Occipital lobe (tissue), 2 donors: ENCODE results near the gene EPB41L1. TPM values are rescaled to one million over a fixed set of nuclear protein-coding genes. Genes with fewer than 3 reads are reported as not detected.

Experiments used
- DNase-seq: peaks from one replicate; lab custom pipeline; 2025; lab: John Stamatoyannopoulos, UW
- total RNA-seq: library from RNA; depleted of rRNA; stranded (reverse); fragments of >200 nt; gene quantifications from one replicate; pipeline ENCODE4 v1.2.3, GENCODE V29; 2014

The EPB41L1 gene
- total RNA-seq, 1 donor from 2014 or later: 82.2 TPM

DNA sequence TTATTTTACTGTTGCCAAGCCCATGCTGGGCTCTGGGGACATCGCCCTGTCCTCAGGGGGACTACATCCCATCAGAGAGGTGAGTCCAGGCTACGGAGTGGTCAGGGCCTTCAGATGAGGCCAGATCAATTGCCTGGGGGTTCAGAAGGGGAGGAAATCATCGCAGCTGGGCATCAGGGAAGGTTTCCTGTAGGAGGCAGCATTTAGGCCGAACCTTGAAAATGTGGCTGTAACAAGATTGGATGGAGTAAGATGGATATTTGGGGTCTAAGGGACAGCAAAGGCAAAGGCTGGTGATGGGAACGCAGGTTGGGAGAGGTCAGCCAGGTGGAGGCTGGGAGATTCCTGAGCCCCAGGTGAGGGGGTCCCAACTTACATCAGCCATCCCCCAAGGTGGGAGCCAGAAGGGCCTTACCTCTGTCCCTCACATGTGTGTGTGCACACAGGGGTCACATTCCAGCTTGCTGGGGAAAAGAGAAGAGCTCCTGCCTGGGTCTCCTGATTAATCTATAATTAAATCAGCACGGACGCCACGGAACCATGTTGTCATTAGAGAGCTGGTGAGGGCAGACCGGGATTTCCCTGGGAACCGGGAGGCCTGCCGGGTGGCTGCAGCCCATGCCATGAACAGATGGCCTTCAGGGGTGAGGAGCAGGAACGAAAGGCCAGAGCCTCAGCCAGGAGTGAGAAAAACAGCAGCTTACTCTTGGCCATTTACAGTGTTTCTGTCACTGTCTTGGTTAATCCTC, 121.1 kb downstream of the EPB41L1 start:
- DNase-seq: no peak

DNA sequence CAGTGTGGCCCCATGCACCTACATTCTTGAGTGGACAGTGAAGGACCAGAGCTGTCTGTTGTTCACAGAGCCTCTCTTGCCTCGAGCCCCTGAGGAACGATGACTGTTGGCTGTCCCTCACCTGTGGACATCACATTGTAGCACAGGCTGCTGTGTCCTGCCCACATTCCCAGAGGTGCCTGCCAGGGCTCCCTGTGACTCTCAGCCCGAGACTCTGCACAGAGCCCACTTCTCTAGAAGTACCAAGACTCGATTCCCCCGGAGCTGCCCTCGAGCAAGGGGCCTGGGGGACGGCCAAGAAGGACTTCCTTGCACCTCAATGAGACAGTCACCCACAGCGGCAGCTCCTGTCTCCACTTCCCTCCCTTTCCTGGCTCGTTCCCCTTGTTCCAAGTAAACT, 123.0 kb downstream of the EPB41L1 start:
- no peak for DNase-seq

DNA sequence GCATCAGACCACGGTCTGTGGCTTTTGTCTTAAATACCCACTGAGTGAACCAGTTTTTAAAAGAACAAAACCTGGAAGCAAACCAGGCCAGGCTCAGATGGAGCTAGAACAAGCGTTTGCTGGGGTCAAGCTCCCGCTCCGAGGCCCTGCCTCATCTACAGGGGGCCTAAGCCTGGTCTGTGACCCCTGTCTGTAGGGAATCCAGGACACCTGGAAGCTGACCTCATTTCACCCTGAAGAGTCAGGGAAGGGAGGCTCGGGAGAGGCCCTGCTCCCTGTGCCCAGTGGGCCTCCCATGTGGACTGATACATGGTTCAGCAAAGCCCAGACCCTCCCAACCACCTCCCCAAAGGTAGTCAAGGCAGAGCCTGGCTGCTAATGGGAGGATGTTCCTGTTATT, 124.8 kb downstream of the EPB41L1 start:
- DNase-seq: no peak

DNA sequence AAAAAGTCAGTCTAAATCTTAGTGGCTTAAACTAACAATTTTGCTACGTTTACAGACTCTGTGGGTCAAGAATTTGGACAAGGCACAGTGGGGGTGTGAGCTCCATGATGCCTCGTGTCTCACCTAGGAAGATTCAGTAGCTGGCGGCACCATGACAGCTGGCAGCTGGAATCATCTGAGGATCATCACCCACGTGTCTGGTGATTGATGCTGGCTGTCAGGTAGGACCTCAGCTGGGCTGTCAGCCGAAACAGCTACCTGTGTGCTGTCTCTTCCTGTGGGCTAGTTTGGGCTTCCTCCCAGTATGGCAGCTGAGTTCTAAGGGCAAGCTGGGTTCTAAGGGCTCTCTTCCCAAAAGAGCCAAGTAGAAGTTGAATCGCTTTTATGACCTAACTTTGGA, 125.2 kb downstream of the EPB41L1 start:
- no peak for DNase-seq

DNA sequence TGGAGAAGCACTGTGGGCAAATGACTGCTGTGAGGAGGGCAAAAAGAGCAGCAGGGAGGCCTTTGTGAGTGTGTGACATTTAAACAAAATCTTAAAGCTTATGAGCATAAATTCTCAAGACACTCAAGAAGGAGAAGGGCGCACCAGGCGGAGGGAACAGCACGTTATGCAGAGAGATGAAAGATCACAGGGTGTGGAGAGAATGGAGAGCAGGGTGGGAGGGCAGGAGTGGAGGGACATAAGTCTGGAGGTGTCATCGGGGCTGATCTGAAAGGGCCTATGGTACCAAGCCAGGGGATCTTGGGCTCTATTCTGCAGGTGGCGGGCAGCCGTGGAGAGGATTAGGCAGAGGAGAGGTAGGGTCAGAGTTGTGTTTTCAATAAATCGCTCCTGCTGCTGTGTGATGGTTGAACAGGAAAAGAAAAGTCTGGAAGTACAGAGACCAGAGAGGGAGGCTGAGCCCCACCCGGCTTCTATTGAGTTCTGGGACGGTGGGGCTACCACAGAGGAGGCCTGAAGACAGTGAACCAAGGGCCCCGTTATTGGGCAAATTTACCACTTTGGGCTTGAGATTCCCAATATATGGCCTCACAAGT, 127.3 kb downstream of the EPB41L1 start:
- DNase-seq: no peak

Other genes with a start within 250 kb of the EPB41L1 start
- 27.0 TPM for gene SCAND1, start 200.2 kb upstream of the EPB41L1 start, total RNA-seq
- gene CNBD2, start 186.2 kb upstream of the EPB41L1 start, total RNA-seq: 5.5 TPM
- gene AAR2, start 81.7 kb downstream of the EPB41L1 start, total RNA-seq: 24.3 TPM
- 29.9 TPM for gene DLGAP4, start 151.6 kb downstream of the EPB41L1 start, total RNA-seq